Esophagus mucosa (tissue), 1 donor: ENCODE data around the gene POMGNT2. TPM values are rescaled to one million over a fixed set of nuclear protein-coding genes. Genes with fewer than 3 reads are reported as not detected.

Source experiments
- ATAC-seq: fragments of 200-7000 bp; cut with Tn5 transposase; one replicate; pipeline ENCODE4 v1.9.1; 2020
- total RNA-seq: library from RNA; stranded (reverse); gene quantifications from one replicate; pipeline ENCODE4 v1.2.4, GENCODE V29; 2023
- donor health status: DM: yes; HTN: yes; CAD: no.

Gene POMGNT2
- total RNA-seq, 1 donor from 2014 or later: 4.7 TPM

DNA sequence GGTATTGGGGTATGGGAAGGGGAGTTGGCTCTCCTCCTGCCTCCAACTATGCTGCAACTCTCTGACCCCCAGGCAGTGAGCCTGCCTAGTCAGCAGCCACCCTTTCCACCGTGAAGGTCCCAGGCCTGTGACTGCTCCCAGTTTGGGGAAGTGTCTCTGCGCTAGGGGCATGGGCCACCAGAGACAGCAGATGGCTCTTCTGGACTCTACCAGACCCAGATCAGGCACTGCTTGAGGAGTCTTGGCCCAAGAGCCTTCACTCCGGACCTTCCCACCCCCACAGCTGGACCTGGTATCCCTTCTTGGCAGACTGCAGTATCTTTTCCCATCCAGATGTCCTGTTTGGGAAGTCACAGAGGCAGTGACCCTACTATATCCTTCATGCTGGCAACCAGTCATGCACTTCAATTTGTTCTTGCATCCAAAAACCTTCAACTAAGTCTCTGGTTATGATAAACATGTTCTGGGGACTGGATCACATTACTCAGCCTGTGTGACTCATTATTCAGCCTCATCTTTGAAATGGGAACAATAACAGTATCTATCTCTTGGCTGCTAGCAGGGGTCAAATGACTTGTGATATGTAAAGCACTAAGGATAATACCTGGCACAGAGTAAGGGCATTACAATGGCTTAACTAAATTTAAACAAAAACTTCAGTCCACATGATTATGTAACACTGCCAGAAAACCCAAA is 62.7 kb downstream of the POMGNT2 start:
- ATAC-seq: no peak

DNA sequence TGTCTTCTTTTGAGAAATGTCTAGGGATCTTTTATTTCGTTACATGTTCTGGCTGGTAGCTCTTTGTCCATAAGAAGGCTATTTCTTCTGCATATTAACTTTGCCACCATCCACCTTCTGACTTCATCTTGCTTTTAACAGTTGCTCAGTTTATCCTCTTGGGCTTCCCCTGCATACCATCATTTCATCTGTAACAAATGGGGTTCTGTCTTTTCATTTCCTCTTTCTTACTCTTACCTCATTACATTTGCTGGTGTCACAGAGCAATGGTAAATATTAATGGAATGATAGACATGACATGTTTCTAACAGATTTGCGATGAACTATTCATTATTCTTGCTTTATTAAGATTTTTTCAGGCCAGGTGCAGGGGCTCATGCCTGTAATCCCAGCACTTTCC is 64.4 kb downstream of the POMGNT2 start:
- ATAC-seq: no peak

DNA sequence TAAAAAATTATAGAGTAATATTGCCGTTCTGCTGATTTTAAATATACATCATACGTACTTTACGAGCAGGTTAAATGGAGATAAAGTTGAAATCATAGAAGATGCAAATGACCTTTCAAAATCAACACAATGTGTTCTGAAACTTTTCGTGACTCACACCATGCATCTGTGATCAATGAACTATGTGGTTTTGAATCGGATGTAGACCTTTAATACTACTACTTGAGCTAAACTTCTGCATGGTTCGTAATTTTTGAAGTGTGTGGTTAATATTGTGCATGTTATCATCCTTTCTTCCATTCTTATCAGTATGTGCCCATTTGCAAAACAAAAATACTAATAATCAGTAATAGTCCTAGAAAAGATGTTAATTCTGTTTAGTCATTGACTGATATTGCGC is 67.9 kb downstream of the POMGNT2 start:
- no peak for ATAC-seq

DNA sequence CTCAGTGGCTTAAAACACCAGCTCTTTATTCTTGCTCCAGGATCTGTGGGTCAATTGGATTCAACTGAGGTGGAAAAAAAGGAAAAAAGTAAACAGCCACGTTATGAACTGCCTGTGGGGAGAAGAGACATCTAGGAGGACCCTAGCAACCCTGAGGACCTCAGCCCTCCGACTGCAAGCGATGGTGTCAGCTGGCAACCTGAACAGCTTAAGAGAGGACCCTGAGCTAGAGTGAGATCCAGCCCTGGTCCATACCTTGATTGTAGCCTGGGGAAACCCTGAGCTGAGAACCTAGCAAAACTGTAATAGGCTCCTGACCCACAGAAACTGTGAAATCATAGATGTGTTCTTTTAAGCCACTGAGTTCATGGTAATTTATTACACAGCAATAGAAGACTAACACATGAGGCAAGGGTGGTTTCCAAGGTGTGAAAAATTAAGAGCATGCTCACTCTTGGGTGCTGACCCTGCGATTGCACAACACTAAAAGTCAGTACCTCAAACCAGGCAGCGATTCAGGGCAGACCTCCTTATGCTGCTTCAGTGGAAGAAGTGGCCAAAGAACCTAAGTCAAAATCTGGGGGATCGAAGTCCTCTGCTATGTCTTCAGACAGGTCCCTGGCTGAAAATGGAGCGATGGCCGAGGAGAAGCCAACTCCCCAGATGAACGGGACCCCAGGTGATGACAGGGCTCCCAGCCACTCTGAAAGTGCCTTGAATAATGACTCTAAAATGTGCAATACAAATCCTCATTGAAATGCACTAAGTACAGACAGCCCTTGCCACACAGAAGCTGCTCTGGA is 69.1 kb downstream of the POMGNT2 start:
- no peak for ATAC-seq

DNA sequence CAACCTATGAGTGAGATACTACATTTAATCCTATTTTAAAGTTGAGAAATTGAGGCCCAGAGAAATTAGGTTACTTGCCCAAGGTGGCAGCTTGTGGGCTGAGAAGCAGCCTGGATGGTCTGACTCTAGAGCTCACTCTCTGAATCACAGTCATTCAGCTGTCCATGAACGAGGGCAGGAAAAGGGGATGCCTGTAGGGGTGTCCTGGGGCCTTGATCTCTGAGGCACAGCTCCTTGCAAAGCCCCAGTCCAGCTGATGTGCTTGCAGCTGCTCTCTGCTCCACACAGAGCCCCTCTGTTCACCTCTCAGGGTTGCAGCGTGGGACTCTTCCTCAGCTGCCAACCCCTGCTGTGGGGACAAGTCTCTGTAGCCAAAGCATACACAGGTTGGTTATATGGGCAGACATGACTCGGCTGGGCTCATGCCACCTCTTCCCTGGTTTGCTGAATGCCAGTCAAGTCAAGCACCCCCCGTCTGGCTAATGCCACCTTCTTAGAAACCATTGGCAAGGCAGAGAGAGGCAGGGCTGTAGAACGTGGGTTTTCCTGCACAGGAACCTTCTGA is 70.0 kb downstream of the POMGNT2 start:
- ATAC-seq: no peak

DNA sequence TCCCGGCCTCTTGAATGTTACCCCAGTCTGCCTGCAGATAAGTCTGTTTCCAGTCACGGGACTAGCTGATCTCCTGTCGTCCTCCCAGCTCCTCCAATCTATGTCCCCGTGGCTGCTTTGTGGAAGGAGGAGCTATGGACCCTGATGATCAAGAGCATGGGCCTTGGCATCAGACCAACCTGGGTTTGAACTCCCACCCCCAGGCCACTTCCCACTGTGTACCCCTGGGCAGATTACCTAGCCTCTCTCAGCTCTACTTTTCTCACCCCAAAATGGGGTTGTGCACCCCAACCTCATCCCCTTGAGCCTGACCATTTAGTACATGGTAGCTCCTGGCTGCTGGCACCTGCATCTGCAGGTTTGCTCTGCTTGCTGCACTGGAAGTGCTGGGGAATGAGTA is 71.0 kb downstream of the POMGNT2 start:
- ATAC-seq: no peak

DNA sequence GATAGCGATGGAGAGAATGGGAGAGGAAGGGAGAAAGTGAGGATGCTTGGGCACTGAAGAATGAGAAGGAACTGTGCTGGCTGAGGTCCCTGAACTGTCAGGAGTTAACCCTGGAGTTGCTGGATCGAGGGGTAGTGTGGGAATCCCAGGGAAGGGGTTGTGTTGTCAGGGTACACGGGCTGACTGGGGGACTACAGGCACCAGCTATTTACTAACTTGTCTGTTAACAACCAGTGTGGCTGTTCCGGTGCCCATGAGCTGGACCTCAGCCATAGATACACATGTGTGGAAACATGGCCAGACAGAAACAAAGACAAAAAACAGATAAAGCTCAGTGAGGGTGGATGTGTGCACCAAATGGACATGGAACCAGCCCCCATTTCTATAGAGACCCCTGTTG is 71.7 kb downstream of the POMGNT2 start:
- ATAC-seq: no peak

DNA sequence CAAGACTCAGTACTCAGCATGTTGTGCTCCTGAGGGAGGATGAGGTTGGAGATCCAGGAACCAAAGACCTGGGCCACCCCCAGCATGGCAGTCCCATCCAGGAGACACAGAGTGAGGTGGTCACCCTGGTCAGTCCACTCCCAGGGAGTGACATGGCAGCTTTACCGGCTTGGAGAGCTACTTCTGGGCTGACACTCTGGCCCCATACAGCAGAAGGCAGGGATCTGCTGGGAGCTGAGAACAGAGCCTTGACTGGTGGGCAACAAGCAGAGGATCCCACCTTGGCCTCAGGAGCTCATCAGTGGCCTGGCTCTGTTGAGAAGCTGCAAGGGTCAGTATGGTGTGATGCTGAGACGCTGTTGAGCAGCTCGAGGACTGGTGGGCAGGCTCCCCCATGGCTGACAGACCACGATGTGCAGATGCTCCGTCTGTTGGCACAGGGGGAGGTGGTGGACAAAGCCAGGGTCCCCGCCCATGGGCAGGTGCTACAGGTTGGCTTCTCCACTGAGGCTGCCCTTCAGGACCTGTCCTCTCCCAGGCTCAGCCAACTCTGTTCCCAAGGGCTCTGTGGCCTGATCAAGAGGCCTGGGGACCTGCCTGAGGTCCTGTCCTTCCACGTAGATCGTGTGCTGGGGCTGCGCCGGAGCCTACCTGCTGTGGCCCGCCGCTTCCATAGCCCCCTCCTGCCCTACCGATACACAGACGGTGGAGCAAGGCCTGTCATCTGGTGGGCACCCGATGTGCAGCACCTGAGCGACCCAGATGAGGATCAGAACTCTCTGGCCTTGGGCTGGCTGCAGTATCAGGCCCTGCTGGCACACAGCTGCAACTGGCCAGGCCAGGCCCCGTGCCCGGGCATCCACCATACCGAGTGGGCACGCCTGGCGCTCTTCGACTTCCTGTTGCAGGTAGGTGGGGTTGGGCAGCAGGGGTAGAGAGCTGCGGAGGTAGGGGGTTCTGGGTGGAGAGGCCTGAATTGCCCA is 72.9 kb downstream of the POMGNT2 start:
- ATAC-seq: no peak

DNA sequence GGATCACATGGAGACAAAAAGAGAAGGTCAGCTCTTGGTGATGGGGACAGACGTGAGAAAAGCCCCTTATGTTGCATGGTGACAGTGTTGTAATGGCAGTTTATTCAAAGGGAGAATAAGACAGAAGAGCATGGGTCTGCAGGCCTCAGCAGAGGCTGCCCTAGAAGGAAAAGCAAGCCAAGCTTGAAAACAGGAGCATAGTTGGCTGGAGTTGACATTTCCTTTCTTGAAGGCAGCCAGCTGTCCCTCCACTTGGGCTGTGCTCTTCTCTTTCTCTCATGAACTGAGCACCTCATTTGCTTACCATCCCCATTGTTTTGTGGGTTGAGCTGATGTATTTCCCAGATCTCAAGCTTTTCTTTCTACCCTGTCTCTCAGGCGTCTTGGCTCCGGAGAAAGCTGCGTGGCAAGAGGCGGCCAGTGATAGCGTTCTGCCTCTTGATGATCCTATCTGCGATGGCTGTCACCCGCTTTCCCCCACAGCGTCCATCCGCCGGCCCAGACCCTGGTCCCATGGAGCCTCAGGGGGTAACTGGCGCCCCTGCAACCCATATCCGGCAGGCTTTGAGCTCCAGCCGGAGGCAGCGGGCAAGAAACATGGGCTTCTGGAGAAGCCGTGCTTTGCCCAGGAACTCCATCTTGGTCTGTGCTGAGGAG is 73.9 kb downstream of the POMGNT2 start:
- no peak for ATAC-seq

DNA sequence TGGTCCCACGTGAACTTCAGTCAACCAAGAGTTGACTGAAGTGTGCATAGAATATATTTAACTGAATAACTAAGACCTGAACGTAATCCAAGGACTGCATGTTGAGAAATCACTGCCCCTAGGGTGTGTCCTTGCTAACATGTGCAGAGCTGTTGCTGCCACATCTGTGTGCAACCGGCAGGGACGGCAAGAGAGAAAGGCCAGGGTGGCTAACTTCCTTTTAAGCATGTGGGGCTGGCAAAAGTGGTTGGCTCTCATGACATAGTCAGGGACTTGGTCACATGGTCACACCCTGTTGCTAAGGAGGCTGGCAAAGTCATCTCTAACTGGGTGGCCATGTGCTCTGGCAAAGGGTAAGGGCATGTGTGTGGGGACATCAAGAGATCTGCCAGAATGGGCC is 74.4 kb downstream of the POMGNT2 start:
- peak; percentile 27 for ATAC-seq

DNA sequence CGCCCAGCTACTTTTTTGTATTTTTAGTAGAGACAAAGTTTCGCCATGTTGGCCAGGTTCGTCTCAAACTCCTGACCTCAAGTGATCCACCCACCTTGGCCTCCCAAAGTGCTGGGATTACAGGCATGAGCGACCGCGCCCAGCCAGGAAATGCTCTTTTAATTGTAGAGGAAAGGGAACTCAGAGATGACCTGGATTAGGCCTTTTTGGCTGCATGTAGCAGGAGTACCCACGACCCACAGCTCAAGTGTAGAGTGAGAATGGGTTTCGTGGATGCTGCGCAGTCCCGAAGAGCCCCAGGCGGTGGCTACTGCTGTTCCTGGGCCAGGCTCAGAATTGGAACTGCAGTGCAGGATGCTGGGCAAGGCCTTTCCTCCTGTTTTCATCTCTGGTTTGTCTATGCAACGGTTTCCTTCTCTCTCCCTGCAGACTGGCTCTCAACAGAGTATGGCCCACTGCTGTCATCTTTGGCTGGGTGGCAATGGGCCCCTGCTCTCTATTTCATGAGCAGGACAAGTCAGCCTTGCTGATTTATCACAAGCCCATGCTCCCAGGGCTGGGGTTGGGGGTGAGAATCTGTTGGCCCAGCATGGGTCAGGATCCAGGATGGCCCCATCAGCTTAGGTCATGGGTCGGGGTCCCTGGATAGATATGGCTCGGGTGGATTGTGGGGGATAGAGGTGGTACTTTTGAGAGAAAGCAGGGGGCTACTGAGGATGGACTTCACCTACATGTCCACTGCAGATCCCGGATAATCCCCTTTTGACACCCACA is 75.5 kb downstream of the POMGNT2 start:
- ATAC-seq: no peak

Other genes with a start within 250 kb of the POMGNT2 start
- gene CYP8B1, start 230.2 kb downstream of the POMGNT2 start, total RNA-seq: not detected
- 3.8 TPM for gene ZNF662, start 199.9 kb downstream of the POMGNT2 start, total RNA-seq
- gene GASK1A, start 126.8 kb downstream of the POMGNT2 start, total RNA-seq: 2.9 TPM
- 33.0 TPM for gene SNRK, start 180.5 kb upstream of the POMGNT2 start, total RNA-seq